Naive thymus-derived CD4-positive, alpha-beta T cell (primary cell): ENCODE measurements around the gene CDH23. TPM values are rescaled to one million over a fixed set of nuclear protein-coding genes. Genes with fewer than 3 reads are reported as not detected.
A peak's percentile ranks its signal among the peaks of the same experiment; 100 is the strongest.

Experiments
- ATAC-seq: fragments of 150-1000 bp; cut with Tn5 transposase; 2 replicates; pipeline ENCODE4 v1.10.0; 2021; ENCODE audit warnings: mild to moderate bottlenecking, moderate library complexity
- CTCF ChIA-PET: fragments of 350-600 bp; sonication (Branson Sonifier 250); formaldehyde crosslinking; loops from one replicate; lab custom pipeline; 2021; ENCODE audit warnings: antibody characterized with exemption; lab: Charles Lee
- POLR2A ChIA-PET: fragments of 350-600 bp; sonication (Branson Sonifier 250); formaldehyde crosslinking; loops from one replicate; lab custom pipeline; 2021; ENCODE audit warnings: antibody characterized with exemption, inconsistent platforms; lab: Charles Lee
- DNase-seq, 9 donors: peaks; one replicate each; pipeline versions ENCODE4 v3.0.0 to v3.0.0-alpha.2; 2020 to 2022; ENCODE audit warnings: mixed read lengths in 1 of 9
- H3K27ac ChIP-seq: one replicate; pipeline ENCODE4 v1.7.0; 2013; ENCODE audit warnings: mild to moderate bottlenecking, low read depth, low read length, moderate library complexity
- H3K27me3 ChIP-seq, 2 donors: one replicate each; pipeline ENCODE4 v1.7.0; 2013; ENCODE audit warnings: low read length in 2 of 2, mild to moderate bottlenecking in 2 of 2, moderate library complexity in 2 of 2; ENCODE audit not compliant: control insufficient read depth in 2 of 2, insufficient read depth in 2 of 2
- H3K36me3 ChIP-seq, 3 experiments: 1 replicate in 2 of 3; 2 replicates in 1 of 3; pipeline ENCODE4 v1.7.0; 2013; ENCODE audit warnings: low read length in 3 of 3, mild to moderate bottlenecking in 3 of 3, moderate library complexity in 1 of 3; ENCODE audit not compliant: insufficient read depth in 3 of 3, control insufficient read depth in 2 of 3
- H3K4me1 ChIP-seq, 2 donors: one replicate each; pipeline ENCODE4 v1.7.0; 2013; ENCODE audit warnings: low read length in 2 of 2, mild to moderate bottlenecking in 2 of 2, moderate library complexity in 1 of 2; ENCODE audit not compliant: control insufficient read depth in 2 of 2, insufficient read depth in 2 of 2
- H3K4me3 ChIP-seq: 2 replicates; pipeline ENCODE4 v1.7.0; 2013; ENCODE audit warnings: mild to moderate bottlenecking, low read length
- H3K9me3 ChIP-seq, 3 experiments: 1 replicate in 2 of 3; 2 replicates in 1 of 3; pipeline ENCODE4 v1.7.0; 2013; ENCODE audit warnings: low read length in 3 of 3; ENCODE audit not compliant: control insufficient read depth in 2 of 3
- H3K27ac Mint-ChIP-seq, 9 donors: one replicate each; pipeline ENCODE4 v1.8.0; 2020 to 2022; ENCODE audit warnings: mixed read lengths in 9 of 9, mild to moderate bottlenecking in 8 of 9, moderate library complexity in 5 of 9, inconsistent platforms in 2 of 9
- H3K27me3 Mint-ChIP-seq, 5 donors: one replicate each; pipeline ENCODE4 v1.8.0; 2021 to 2022; ENCODE audit warnings: mixed read lengths in 5 of 5, mild to moderate bottlenecking in 1 of 5
- H3K36me3 Mint-ChIP-seq, 5 donors: one replicate each; pipeline ENCODE4 v1.8.0; 2020 to 2022; ENCODE audit warnings: mixed read lengths in 5 of 5, mild to moderate bottlenecking in 3 of 5, inconsistent platforms in 1 of 5
- H3K4me1 Mint-ChIP-seq, 7 donors: one replicate each; pipeline ENCODE4 v1.8.0; 2020 to 2022; ENCODE audit warnings: mixed read lengths in 7 of 7, mild to moderate bottlenecking in 3 of 7, inconsistent platforms in 1 of 7
- H3K4me3 Mint-ChIP-seq, 10 donors: one replicate each; pipeline ENCODE4 v1.8.0; 2020 to 2022; ENCODE audit warnings: mild to moderate bottlenecking in 10 of 10, mixed read lengths in 10 of 10, moderate library complexity in 6 of 10, inconsistent platforms in 2 of 10
- H3K9me3 Mint-ChIP-seq, 11 donors: one replicate each; pipeline ENCODE4 v1.8.0; 2020 to 2022; ENCODE audit warnings: mixed read lengths in 11 of 11, mild to moderate bottlenecking in 4 of 11, inconsistent platforms in 1 of 11, moderate library complexity in 1 of 11
- intact Hi-C, 2 donors: fragments of 100-400 bp; cut with micrococcal nuclease; formaldehyde crosslinking; loops; one replicate each; pipeline ENCODE4 v1.15.1; 2023
- polyA plus RNA-seq, 2 donors: library from polyadenylated mRNA; unstranded; fragments of 300-500 nt; fragmentation: Illumina TruSeq; gene quantifications; one replicate each; pipeline ENCODE4 v1.2.3, GENCODE V29; 2021
- total RNA-seq, 6 experiments: library from RNA in 5 of 6; stranded (reverse) in 5 of 6; gene quantifications; 1 replicate in 5 of 6; 2 replicates in 1 of 6; pipeline ENCODE4 v1.2.3 and lab custom pipeline; 2021 to 2026

Gene CDH23
- total and polyA plus RNA-seq, 7 experiments from 2014 or later: 1.1 to 18.3 (median 7.9) TPM

DNA sequence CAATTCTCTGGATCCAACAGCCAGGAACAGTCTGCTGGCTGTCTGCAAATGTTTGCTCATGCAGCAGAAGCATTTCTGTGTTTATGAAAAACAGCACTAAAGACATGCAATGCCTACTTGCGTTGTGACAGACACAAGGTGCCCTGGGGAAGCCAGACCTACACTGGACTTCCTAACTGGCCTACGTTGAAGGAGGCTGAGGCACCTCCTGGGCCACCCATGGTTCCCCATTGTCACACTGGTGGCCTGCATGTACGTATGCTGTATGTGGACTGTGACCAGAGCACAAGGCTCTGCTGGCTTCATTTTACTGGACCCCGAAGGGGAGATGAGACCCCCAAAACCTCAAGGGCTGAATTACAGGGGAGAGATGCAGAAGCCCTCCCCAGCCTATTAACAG lies 426.6 kb downstream of the CDH23 start:
- H3K4me3 Mint-ChIP-seq: no peak overlapping the region
- Histone ChIP-seq H3K4me1 (no peaks in the 10 kb centered on the region), H3K27me3 (no peaks in the 10 kb centered on the region), H3K27ac (no peak overlapping the region), H3K4me3 (no peak overlapping the region), H3K36me3 (peaks cover 30 to 93% (median 32%) of the 10 kb centered on the region in 3 experiments), H3K9me3 (no peaks in the 10 kb centered on the region)
- H3K27me3 Mint-ChIP-seq: no peaks in the 10 kb centered on the region
- H3K4me1 Mint-ChIP-seq: peaks cover 0 to 14% (median 0%) of the 10 kb centered on the region in 7 donors
- H3K27ac Mint-ChIP-seq: peak overlapping the region in 3 of 9 donors; percentile 12 to 46 (median 22)
- intact Hi-C loops: no loop called here
- no peaks in the 10 kb centered on the region for H3K9me3 Mint-ChIP-seq
- peaks cover 5 to 48% (median 14%) of the 10 kb centered on the region in 5 donors for H3K36me3 Mint-ChIP-seq
- ATAC-seq (no peak), DNase-seq (no peak)
- ChIA-PET CTCF (no interaction called here), POLR2A (no interaction called here)

DNA sequence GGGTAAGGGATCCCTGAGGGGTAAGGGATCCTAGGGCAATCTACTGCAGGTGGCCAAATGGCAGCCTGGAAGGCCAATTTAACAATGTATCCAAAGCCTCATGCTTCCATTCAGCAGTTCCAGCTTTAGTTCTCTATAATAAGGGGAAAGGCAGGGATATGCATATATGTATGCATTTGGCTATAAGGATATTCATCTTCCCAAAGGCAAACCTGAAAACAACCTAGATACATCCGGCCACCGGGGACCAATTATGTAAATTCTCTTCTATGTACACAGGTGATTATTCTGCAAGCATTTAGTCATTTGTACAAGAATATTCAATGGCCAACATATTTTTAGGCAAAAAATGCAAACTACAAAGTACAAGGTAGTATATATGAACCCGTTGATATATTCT lies 427.6 kb downstream of the CDH23 start:
- H3K27me3 ChIP-seq: no peaks in the 10 kb centered on the region
- CTCF ChIA-PET: interaction anchor here (1.4 kb wide), 1 partner anchor 12 kb away, joined by 5 read pairs; no protein-coding TSS in a partner anchor
- ATAC-seq (no peak), DNase-seq (no peak)
- Mint-ChIP-seq H3K4me1 (peaks cover 0 to 14% (median 0%) of the 10 kb centered on the region in 7 donors), H3K27me3 (no peaks in the 10 kb centered on the region), H3K9me3 (no peaks in the 10 kb centered on the region), H3K4me3 (no peak overlapping the region), H3K27ac (no peak overlapping the region), H3K36me3 (peaks cover 4 to 44% (median 14%) of the 10 kb centered on the region in 5 donors)
- H3K9me3 ChIP-seq: no peaks in the 10 kb centered on the region
- intact Hi-C loops: no loop called here
- peaks cover 35 to 92% (median 35%) of the 10 kb centered on the region in 3 experiments for H3K36me3 ChIP-seq
- no peak overlapping the region for H3K4me3 ChIP-seq
- no peaks in the 10 kb centered on the region for H3K4me1 ChIP-seq
- no peak overlapping the region for H3K27ac ChIP-seq
- POLR2A ChIA-PET: interaction anchor here (1.0 kb wide), 1 partner anchor 27 kb away, joined by 4 read pairs; the partner anchor contains the start of gene PSAP

DNA sequence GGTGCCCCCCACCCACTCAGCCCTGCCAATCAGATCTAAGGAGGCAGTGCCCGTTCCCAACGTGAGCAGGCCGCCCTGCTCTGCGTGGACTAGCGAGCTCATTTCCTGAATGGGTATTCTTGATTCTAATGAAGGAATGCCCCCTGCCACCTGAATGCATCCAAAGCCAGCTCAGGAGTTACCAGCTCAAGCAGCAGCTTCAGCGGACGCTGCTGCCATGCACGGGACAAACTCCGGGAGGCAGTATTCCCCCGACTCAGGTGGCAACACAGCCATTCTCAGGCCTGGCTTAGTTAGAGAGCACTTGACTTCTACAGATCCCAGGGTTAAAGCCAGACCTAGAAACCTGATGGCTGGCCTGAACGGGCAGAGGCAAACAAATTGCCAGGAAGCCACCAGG lies 428.5 kb downstream of the CDH23 start:
- DNase-seq: no peak
- no peak for ATAC-seq
- Mint-ChIP-seq H3K36me3 (peaks cover 8 to 44% (median 14%) of the 10 kb centered on the region in 5 donors), H3K4me3 (no peak overlapping the region), H3K9me3 (no peaks in the 10 kb centered on the region), H3K4me1 (peaks cover 0 to 14% (median 0%) of the 10 kb centered on the region in 7 donors), H3K27ac (peak overlapping the region in 1 of 9 donors; percentile 36), H3K27me3 (no peaks in the 10 kb centered on the region)
- Histone ChIP-seq H3K4me1 (no peaks in the 10 kb centered on the region), H3K27ac (no peak overlapping the region), H3K27me3 (no peaks in the 10 kb centered on the region), H3K4me3 (no peak overlapping the region), H3K36me3 (peaks cover 29 to 90% (median 35%) of the 10 kb centered on the region in 3 experiments), H3K9me3 (no peaks in the 10 kb centered on the region)
- intact Hi-C loops: no loop called here
- ChIA-PET CTCF (interaction anchor here (1.4 kb wide), 1 partner anchor 13 kb away, joined by 5 read pairs; no protein-coding TSS in a partner anchor), POLR2A (interaction anchor here (0.7 to 1.0 kb wide), 2 partner anchors 26 to 1011 kb away, joined by 3 to 4 read pairs; partner anchors contain the start of gene PSAP)

DNA sequence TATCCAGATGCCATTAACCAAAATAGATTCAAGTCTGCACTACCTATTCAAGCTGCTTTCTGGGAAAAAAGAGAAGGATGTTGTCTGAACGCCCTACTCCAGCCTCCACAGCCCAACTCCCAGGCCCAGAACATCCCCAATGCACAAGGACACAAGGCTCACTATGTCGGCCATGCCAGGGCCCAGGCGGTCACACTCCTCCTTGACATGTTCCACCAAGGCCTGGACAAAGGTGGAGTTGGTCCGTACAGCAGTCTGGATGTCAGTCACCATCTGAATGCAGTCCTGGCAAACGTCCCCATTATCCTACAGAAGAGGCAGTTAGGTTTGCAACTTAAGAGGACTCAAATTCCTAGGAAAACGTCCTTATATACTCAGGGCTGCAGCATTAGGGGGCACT lies 431.1 kb downstream of the CDH23 start:
- Mint-ChIP-seq H3K4me1 (peaks cover 0 to 7% (median 0%) of the 10 kb centered on the region in 7 donors), H3K4me3 (no peak overlapping the region), H3K27ac (no peak overlapping the region), H3K9me3 (no peaks in the 10 kb centered on the region), H3K36me3 (peaks cover 8 to 52% (median 13%) of the 10 kb centered on the region in 5 donors), H3K27me3 (no peaks in the 10 kb centered on the region)
- DNase-seq: no peak
- intact Hi-C loops: no loop called here
- H3K9me3 ChIP-seq: no peaks in the 10 kb centered on the region
- no peak overlapping the region for H3K27ac ChIP-seq
- no peak for ATAC-seq
- H3K4me1 ChIP-seq: no peaks in the 10 kb centered on the region
- no peaks in the 10 kb centered on the region for H3K27me3 ChIP-seq
- ChIA-PET POLR2A (no interaction called here), CTCF (no interaction called here)
- H3K36me3 ChIP-seq: peaks cover 28 to 90% (median 47%) of the 10 kb centered on the region in 3 experiments
- H3K4me3 ChIP-seq: no peak overlapping the region

DNA sequence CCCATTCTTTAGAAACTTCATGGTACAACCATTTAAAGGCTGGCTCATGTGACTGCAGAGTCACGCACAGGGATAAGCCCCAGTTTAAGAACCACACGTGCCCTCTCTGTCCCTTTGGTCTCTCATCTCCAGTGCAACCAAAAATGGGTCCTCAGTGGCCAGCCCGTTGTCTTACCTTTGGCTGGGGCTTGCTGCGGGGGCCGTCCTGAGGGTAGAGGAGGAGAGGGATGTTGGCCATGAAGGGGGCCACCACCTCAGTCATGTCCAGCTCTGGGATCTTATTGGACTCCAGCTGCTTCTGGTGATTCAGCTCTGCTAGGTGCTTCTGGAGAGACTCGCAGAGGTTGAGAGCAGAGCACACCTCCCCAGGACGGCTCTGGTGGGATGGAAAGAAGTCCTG lies 432.0 kb downstream of the CDH23 start:
- H3K9me3 ChIP-seq: no peaks in the 10 kb centered on the region
- H3K36me3 ChIP-seq: peaks cover 28 to 88% (median 47%) of the 10 kb centered on the region in 3 experiments
- H3K36me3 Mint-ChIP-seq: peaks cover 8 to 50% (median 16%) of the 10 kb centered on the region in 5 donors
- POLR2A ChIA-PET: no interaction called here
- ATAC-seq (peak; percentile 4), DNase-seq (no peak)
- H3K4me1 Mint-ChIP-seq: peaks cover 0 to 9% (median 5%) of the 10 kb centered on the region in 7 donors
- no peak overlapping the region for H3K4me3 Mint-ChIP-seq
- no peaks in the 10 kb centered on the region for H3K27me3 ChIP-seq
- no peak overlapping the region for H3K27ac ChIP-seq
- CTCF ChIA-PET: no interaction called here
- no peaks in the 10 kb centered on the region for H3K4me1 ChIP-seq
- no peak overlapping the region for H3K27ac Mint-ChIP-seq
- H3K27me3 Mint-ChIP-seq: no peaks in the 10 kb centered on the region
- intact Hi-C loops: no loop called here
- no peaks in the 10 kb centered on the region for H3K9me3 Mint-ChIP-seq
- no peak overlapping the region for H3K4me3 ChIP-seq

DNA sequence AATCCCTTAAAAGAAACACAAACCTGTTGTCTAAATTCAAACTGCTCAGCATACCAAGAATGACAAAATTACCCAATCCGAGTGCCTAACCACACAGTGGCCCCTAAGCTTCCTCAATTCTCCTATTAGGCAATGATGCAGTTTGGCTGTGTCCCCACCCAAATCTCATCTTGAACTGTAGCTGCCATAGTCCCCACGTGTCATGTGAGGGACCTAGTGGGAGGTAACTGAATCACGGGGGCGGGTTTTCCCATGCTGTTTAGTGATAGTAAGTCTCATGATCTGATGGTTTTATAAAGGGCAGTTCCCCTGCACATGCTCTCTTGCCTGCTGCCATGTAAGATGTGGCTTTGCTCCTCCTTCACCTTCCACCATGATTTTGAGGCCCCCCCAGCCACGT lies 432.5 kb downstream of the CDH23 start:
- H3K4me3 ChIP-seq: no peak overlapping the region
- H3K36me3 Mint-ChIP-seq: peaks cover 8 to 48% (median 16%) of the 10 kb centered on the region in 5 donors
- DNase-seq (no peak), ATAC-seq (peak; percentile 84)
- H3K9me3 Mint-ChIP-seq: no peaks in the 10 kb centered on the region
- H3K27ac Mint-ChIP-seq: no peak overlapping the region
- POLR2A ChIA-PET: no interaction called here
- H3K9me3 ChIP-seq: no peaks in the 10 kb centered on the region
- no peak overlapping the region for H3K4me3 Mint-ChIP-seq
- peaks cover 28 to 88% (median 47%) of the 10 kb centered on the region in 3 experiments for H3K36me3 ChIP-seq
- intact Hi-C loops: no loop called here
- H3K27me3 ChIP-seq: no peaks in the 10 kb centered on the region
- CTCF ChIA-PET: interaction anchor here (1.1 kb wide), 1 partner anchor 132 kb away, joined by 3 read pairs; no protein-coding TSS in a partner anchor
- H3K4me1 Mint-ChIP-seq: peaks cover 0 to 13% (median 8%) of the 10 kb centered on the region in 7 donors
- no peak overlapping the region for H3K27ac ChIP-seq
- H3K4me1 ChIP-seq: no peaks in the 10 kb centered on the region
- H3K27me3 Mint-ChIP-seq: no peaks in the 10 kb centered on the region
